Measurements from ENCODE around the gene DNAH3.

- TF ChIP-seq POLR2A (IDR thresholded peaks at IDR 0.05) = no peak
- TF ChIP-seq CTCF (IDR thresholded peaks at IDR 0.05) = no peak
Measured at GRCh38 chr16:20903116-20903898, 247.3 kb downstream of the DNAH3 start.
